Common myeloid progenitor, CD34-positive (primary cell): ENCODE data around the gene NIT1.

Source experiments
- CTCF ChIA-PET: fragments of 350-600 bp; sonication (Branson Sonifier 250); formaldehyde crosslinking; loops from one replicate; lab custom pipeline; 2021; ENCODE audit warnings: antibody characterized with exemption; lab: Charles Lee
- POLR2A ChIA-PET: fragments of 350-600 bp; sonication (Branson Sonifier 250); formaldehyde crosslinking; loops from one replicate; lab custom pipeline; 2021; ENCODE audit warnings: antibody characterized with exemption; lab: Charles Lee
- DNase-seq, 3 donors: peaks; one replicate each; pipeline versions ENCODE4 v3.0.0 to v3.0.0-alpha.2; 2013
- H3K27ac ChIP-seq, 2 experiments: 1 replicate in 1 of 2; 2 replicates in 1 of 2; pipeline ENCODE4 v1.7.0; 2013; ENCODE audit warnings: inconsistent platforms in 2 of 2, low read length in 2 of 2, mild to moderate bottlenecking in 2 of 2, low read depth in 1 of 2, moderate library complexity in 1 of 2; ENCODE audit not compliant: severe bottlenecking in 2 of 2, insufficient read depth in 1 of 2, poor library complexity in 1 of 2
- H3K27me3 ChIP-seq, 5 experiments: replicated peaks in 2 of 5; 1 replicate in 3 of 5; 2 replicates in 2 of 5; pipeline versions ENCODE4 v1.6.1 to v1.7.0; 2013; ENCODE audit warnings: low read length in 4 of 5, mild to moderate bottlenecking in 2 of 5, moderate library complexity in 2 of 5, inconsistent platforms in 1 of 5; ENCODE audit not compliant: insufficient read depth in 5 of 5, control insufficient read depth in 4 of 5
- H3K36me3 ChIP-seq, 4 experiments: 1 replicate in 2 of 4; 2 replicates in 2 of 4; pipeline versions ENCODE4 v1.6.1 to v1.7.0; 2013; ENCODE audit warnings: low read length in 3 of 4, control low read depth in 1 of 4, mild to moderate bottlenecking in 1 of 4; ENCODE audit not compliant: control insufficient read depth in 4 of 4, insufficient read depth in 4 of 4
- H3K4me1 ChIP-seq, 4 experiments: 1 replicate in 3 of 4; 2 replicates in 1 of 4; pipeline versions ENCODE4 v1.6.1 to v1.7.1; 2013; ENCODE audit warnings: low read length in 3 of 4, mild to moderate bottlenecking in 3 of 4, control low read depth in 1 of 4, inconsistent platforms in 1 of 4, moderate library complexity in 1 of 4; ENCODE audit not compliant: control insufficient read depth in 4 of 4, insufficient read depth in 4 of 4; ENCODE audit errors: control extremely low read depth in 1 of 4
- H3K4me3 ChIP-seq, 7 experiments: 1 replicate in 4 of 7; 2 replicates in 3 of 7; pipeline versions ENCODE4 v1.5.1 to v1.7.0; 2013; ENCODE audit warnings: mild to moderate bottlenecking in 7 of 7, low read length in 6 of 7, moderate library complexity in 6 of 7, inconsistent platforms in 2 of 7, low read depth in 2 of 7, control low read depth in 1 of 7; ENCODE audit not compliant: insufficient read depth in 4 of 7, control insufficient read depth in 1 of 7; ENCODE audit errors: extremely low read depth in 1 of 7
- H3K9me3 ChIP-seq, 5 experiments: 1 replicate in 4 of 5; 2 replicates in 1 of 5; pipeline versions ENCODE4 v1.6.1 to v1.7.1; 2013; ENCODE audit warnings: low read length in 4 of 5, mild to moderate bottlenecking in 2 of 5, inconsistent platforms in 1 of 5, low read depth in 1 of 5, moderate library complexity in 1 of 5; ENCODE audit not compliant: control insufficient read depth in 4 of 5, insufficient read depth in 2 of 5; ENCODE audit errors: control extremely low read depth in 1 of 5
- WGBS: methylation state at CpG from one replicate; pipeline ENCODE4 v1.1.5; 2013; ENCODE audit not compliant: insufficient coverage; 5-methylcytosine and 5-hydroxymethylcytosine counted together

Gene NIT1

GRCh38 chr1:161161652-161162051 is 43.7 kb downstream of the NIT1 start:
- Histone ChIP-seq H3K36me3 (peaks cover 8 to 66% (median 32%) of the 10 kb centered on the region in 4 experiments), H3K27me3 (no peaks in the 10 kb centered on the region), H3K4me1 (peaks cover 0 to 41% (median 35%) of the 10 kb centered on the region in 4 experiments), H3K4me3 (no peak overlapping the region), H3K9me3 (no peaks in the 10 kb centered on the region), H3K27ac (peak overlapping the region in 1 of 2 experiments; percentile 90)
- ChIA-PET CTCF (interaction anchor here (1.1 to 1.7 kb wide), 5 partner anchors 10 to 152 kb away, joined by 3 to 12 read pairs (median 3); partner anchors contain the start of genes ADAMTS4, ARHGAP30 and SDHC), POLR2A (no interaction called here)
- WGBS = 96% methylated on average over 4 of the region's 5 CpGs
- no peak for DNase-seq

DNA sequence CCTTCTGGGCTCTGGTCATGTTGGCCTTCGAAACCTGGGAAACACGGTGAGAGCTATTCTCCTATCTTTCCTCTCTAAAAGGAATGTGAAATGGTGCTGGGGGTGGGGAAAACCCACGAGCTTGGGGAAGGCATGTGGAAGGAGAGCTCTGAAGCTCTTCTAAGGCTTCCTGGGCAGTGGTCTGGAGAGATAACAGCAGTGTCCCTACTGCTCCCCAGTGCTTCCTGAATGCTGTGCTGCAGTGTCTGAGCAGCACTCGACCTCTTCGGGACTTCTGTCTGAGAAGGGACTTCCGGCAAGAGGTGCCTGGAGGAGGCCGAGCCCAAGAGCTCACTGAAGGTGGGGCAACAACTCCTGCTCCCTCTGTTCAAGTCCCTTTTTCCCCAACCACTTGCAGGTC is 44.1 kb downstream of the NIT1 start:
- H3K36me3 ChIP-seq = peaks cover 8 to 62% (median 30%) of the 10 kb centered on the region in 4 experiments
- peaks cover 0 to 45% (median 39%) of the 10 kb centered on the region in 4 experiments for H3K4me1 ChIP-seq

GRCh38 chr1:161162806-161163205 is 44.9 kb downstream of the NIT1 start:
- CTCF ChIA-PET = interaction anchor here (1.1 to 1.7 kb wide), 4 partner anchors 9 to 92 kb away, joined by 3 to 12 read pairs (median 4); partner anchors contain the start of genes ADAMTS4 and ARHGAP30
- Histone ChIP-seq H3K9me3 (no peaks in the 10 kb centered on the region), H3K27me3 (no peaks in the 10 kb centered on the region), H3K4me3 (no peak overlapping the region), H3K27ac (no peak overlapping the region), H3K36me3 (peaks cover 3 to 57% (median 25%) of the 10 kb centered on the region in 4 experiments), H3K4me1 (peaks cover 3 to 48% (median 42%) of the 10 kb centered on the region in 4 experiments)
- POLR2A ChIA-PET = no interaction called here
- DNase-seq = no peak
- WGBS = 91% methylated on average over 5 of the region's 10 CpGs

More for the DNA sequence above, 44.1 kb downstream of the NIT1 start:
- ChIA-PET POLR2A (no interaction called here), CTCF (interaction anchor here (1.1 to 1.7 kb wide), 5 partner anchors 9 to 152 kb away, joined by 3 to 12 read pairs (median 3); partner anchors contain the start of genes ADAMTS4, ARHGAP30 and SDHC)
- H3K4me3 ChIP-seq = no peak overlapping the region
- no peak for DNase-seq
- H3K27ac ChIP-seq = peak overlapping the region in 1 of 2 experiments; percentile 28
- H3K27me3 ChIP-seq = no peaks in the 10 kb centered on the region
- WGBS = 93% methylated on average over 5 of the region's 7 CpGs
- H3K9me3 ChIP-seq = no peaks in the 10 kb centered on the region

DNA sequence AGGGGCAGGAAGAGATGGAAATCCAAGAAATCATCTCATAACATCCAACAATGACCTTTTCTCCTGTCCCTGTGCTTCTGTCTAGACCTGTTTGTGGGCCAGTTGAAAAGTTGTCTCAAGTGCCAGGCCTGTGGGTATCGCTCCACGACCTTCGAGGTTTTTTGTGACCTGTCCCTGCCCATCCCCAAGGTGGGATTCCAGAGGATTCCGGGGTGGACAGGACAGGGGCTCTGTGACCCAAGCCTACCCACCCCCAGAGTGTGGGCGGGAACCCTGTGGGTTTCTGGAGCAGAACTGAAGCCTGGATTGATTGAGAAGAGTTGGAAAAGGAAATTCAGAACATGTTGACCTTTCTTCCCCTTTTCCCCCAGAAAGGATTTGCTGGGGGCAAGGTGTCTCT is 45.9 kb downstream of the NIT1 start:
- H3K4me3 ChIP-seq = no peak overlapping the region
- peaks cover 3 to 44% (median 39%) of the 10 kb centered on the region in 4 experiments for H3K4me1 ChIP-seq
- H3K36me3 ChIP-seq = peaks cover 0 to 52% (median 22%) of the 10 kb centered on the region in 4 experiments
- no peaks in the 10 kb centered on the region for H3K9me3 ChIP-seq
- WGBS = 100% methylated on average over 4 of the region's 5 CpGs
- POLR2A ChIA-PET = no interaction called here
- no peak for DNase-seq
- CTCF ChIA-PET = interaction anchor here (2.2 to 6.1 kb wide), 3 partner anchors 9 to 14 kb away, joined by 10 to 45 read pairs (median 12); partner anchors contain the start of genes B4GALT3 and UFC1
- H3K27ac ChIP-seq = peak overlapping the region in 1 of 2 experiments; percentile 98
- H3K27me3 ChIP-seq = no peaks in the 10 kb centered on the region

DNA sequence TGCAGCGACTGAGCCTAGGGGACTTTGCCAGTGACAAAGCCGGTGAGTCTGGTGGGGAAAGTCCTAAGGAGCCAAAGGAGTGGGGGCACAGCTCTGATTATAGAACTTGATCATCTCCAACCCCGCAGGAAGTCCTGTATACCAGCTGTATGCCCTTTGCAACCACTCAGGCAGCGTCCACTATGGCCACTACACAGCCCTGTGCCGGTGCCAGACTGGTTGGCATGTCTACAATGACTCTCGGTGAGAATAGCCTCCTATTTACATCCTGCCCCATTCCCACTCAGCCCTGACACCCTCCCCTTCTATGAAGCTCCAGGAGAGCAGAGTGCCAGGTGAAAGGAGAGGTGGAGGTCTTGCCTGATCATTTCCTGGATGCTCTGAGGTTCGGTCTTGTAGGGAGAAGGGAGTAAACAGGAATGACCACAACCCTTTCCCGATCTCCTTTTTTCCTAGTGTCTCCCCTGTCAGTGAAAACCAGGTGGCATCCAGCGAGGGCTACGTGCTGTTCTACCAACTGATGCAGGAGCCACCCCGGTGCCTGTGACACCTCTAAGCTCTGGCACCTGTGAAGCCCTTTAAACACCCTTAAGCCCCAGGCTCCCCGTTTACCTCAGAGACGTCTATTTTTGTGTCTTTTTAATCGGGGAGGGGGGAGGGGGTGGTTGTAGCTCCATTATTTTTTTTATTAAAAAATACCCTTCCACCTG is 47.2 kb downstream of the NIT1 start:
- Histone ChIP-seq H3K27me3 (no peaks in the 10 kb centered on the region), H3K36me3 (peaks cover 5 to 56% (median 33%) of the 10 kb centered on the region in 4 experiments), H3K27ac (peak overlapping the region; percentile 97 to 98), H3K9me3 (no peaks in the 10 kb centered on the region), H3K4me3 (peak overlapping the region in 5 of 7 experiments; percentile 74 to 91 (median 77)), H3K4me1 (peaks cover 3 to 37% (median 31%) of the 10 kb centered on the region in 4 experiments)
- ChIA-PET POLR2A (interaction anchor here (0.6 to 1.8 kb wide), 4 partner anchors 12 to 144 kb away, joined by 3 to 12 read pairs (median 4); partner anchors contain the start of genes B4GALT3, DEDD, F11R and UFC1), CTCF (interaction anchor here (0.8 to 6.1 kb wide), 19 partner anchors 7 to 217 kb away, joined by 3 to 45 read pairs (median 6); partner anchors contain the start of genes ADAMTS4, B4GALT3, CFAP126 and KLHDC9)
- 100% methylated on average over 10 of the region's 14 CpGs for WGBS
- DNase-seq = no peak

DNA sequence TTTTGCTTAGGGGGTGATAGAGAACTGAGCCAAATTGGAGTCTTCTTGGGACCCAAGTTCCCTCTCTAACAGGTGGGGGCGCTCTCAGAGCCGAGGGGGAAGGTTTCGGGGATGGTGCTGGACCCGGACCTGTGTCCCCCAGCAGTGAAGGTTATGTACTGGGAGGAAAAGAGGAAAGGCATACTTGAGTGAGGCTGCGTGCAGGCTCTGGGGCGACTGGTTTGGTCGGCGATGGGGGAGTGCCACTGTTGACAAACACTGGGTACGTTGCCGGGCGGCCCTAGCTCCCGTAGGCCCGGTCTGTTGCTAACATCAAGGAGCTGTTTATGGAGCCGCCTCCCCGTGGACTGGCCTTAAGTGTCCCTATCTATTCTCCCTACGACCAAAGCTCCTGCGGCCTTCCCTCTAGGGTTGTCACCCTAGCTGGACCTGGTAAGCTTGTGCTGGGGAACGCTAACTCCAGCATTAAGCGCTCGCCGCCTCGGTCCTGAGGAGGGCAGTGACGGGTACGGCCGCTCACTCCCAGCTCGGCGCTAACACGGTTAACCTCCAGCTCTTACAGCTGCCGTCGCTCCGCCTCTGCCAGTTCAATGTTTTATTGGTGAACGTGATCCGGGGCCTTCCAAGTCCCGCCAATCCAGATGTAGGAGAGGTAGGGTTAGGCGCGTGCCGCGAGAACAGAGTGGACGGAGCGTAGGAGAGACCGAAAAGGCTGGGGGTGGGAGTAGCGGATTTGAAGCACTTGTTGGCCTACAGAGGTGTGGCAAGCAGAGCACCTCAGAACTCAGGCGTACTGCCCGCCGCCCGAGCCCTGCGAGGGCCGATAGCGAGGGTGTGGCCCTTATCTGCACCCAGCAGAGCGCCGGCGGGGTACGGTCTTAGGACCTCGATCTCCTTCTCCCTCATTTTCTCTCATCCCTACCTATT is 48.1 kb downstream of the NIT1 start, which contains the start of gene PPOX:
TSS of gene PPOX (plus strand) at position 685 of the 927 bp plus-strand sequence. CDS start 422 bp downstream, outside the sequence.
- Histone ChIP-seq H3K4me1 (peaks cover 3 to 29% (median 24%) of the 10 kb centered on the region in 4 experiments), H3K4me3 (peak within 1 kb of the TSS; percentile 53 to 91 (median 77)), H3K36me3 (peaks cover 10 to 57% (median 41%) of the 10 kb centered on the region in 4 experiments), H3K9me3 (no peaks in the 10 kb centered on the region), H3K27ac (peak within 1 kb of the TSS; percentile 97 to 98), H3K27me3 (no peaks in the 10 kb centered on the region)
- DNase-seq = peak; percentile 97 to 99 (median 99)
- ChIA-PET CTCF (interaction anchor here (0.6 to 6.1 kb wide), 31 partner anchors 8 to 216 kb away, joined by 3 to 45 read pairs (median 4); partner anchors contain the start of genes ADAMTS4, B4GALT3, CFAP126 and KLHDC9), POLR2A (interaction anchor here (1.1 to 1.8 kb wide), 3 partner anchors 11 to 33 kb away, joined by 3 to 12 read pairs (median 6); partner anchors contain the start of genes B4GALT3, DEDD and UFC1)
- 0% methylated on average over 32 of the region's 54 CpGs for WGBS
